Sigmoid colon (tissue), 7 donors: ENCODE data around the gene ZNF446. TPM values are rescaled to one million over a fixed set of nuclear protein-coding genes. Genes with fewer than 3 reads are reported as not detected.
A peak's percentile ranks its signal among the peaks of the same experiment; 100 is the strongest.

Source experiments
- DNase-seq: peaks from one replicate; pipeline ENCODE4 v3.0.0-alpha.2; 2019
- H3K27ac ChIP-seq, 4 donors: fragments of 200-600 bp; sonication (generic); one replicate each; pipeline ENCODE4 v1.5.1; 2016 to 2019; ENCODE audit warnings: mild to moderate bottlenecking in 1 of 4
- H3K27me3 ChIP-seq, 3 donors: fragments of 200-600 bp; sonication (generic); one replicate each; pipeline ENCODE4 v1.5.1; 2019; ENCODE audit warnings: mild to moderate bottlenecking in 1 of 3
- H3K36me3 ChIP-seq, 4 donors: fragments of 200-600 bp; sonication (generic); one replicate each; pipeline ENCODE4 v1.5.1; 2016 to 2019
- H3K4me1 ChIP-seq, 4 donors: fragments of 200-600 bp; sonication (generic); one replicate each; pipeline ENCODE4 v1.5.1; 2017 to 2019
- H3K4me3 ChIP-seq, 4 donors: fragments of 200-600 bp; sonication (generic); one replicate each; pipeline ENCODE4 v1.5.1; 2017 to 2019; ENCODE audit warnings: mild to moderate bottlenecking in 2 of 4, moderate library complexity in 1 of 4
- H3K9me3 ChIP-seq, 4 donors: fragments of 200-600 bp in 3 of 4; sonication (generic) in 3 of 4; one replicate each; pipeline versions ENCODE4 v1.5.1 to v1.6.1; 2013 to 2019
- EP300 ChIP-seq, 4 donors: sonication (generic); formaldehyde crosslinking; IDR thresholded peaks; one replicate each; pipeline ENCODE4 v1.6.1; 2017; ENCODE audit warnings: antibody characterized with exemption in 4 of 4
- POLR2A ChIP-seq, 2 donors: fragments of 450-650 bp; IDR thresholded peaks; one replicate each; pipeline ENCODE4 v1.6.1; 2016; ENCODE audit warnings: antibody characterized with exemption in 2 of 2, mild to moderate bottlenecking in 2 of 2, moderate library complexity in 2 of 2
- POLR2AphosphoS5 ChIP-seq, 4 donors: sonication (generic); formaldehyde crosslinking; IDR thresholded peaks; one replicate each; pipeline ENCODE4 v1.6.1; 2017; ENCODE audit warnings: antibody characterized with exemption in 4 of 4
- WGBS, 2 donors: extraction: QIAGEN DNeasy Blood & Tissue Kit; methylation state at CpG; one replicate each; pipeline ENCODE4 v1.1.7; 2013; 5-methylcytosine and 5-hydroxymethylcytosine counted together
- intact Hi-C: fragments of 100-400 bp; cut with DNase I; formaldehyde crosslinking; loops from one replicate; pipeline ENCODE4 v1.15.1; 2023
- polyA plus RNA-seq, 3 donors: library from polyadenylated mRNA; stranded (reverse); fragments of 200-250 nt; gene quantifications; one replicate each; pipeline ENCODE4 v1.2.3, GENCODE V29; 2013
- total RNA-seq, 4 donors: library from RNA; depleted of rRNA; stranded (reverse); fragments of >200 nt; gene quantifications; one replicate each; pipeline ENCODE4 v1.1.0, GENCODE V29; 2016
- TF ChIP-seq, protein P1 (sequence below), 4 experiments: fragments of 450-650 bp in 3 of 4; fragments of 200-600 bp in 1 of 4; IDR thresholded peaks; one replicate each; pipeline ENCODE4 v1.5.1; 2016 to 2019; ENCODE audit warnings: antibody characterized with exemption in 4 of 4, mild to moderate bottlenecking in 3 of 4, moderate library complexity in 2 of 4
- donor health status: healthy with polysubstance abuse.
- donor health status: Bipolar disorder and iron deficiency.
- donor health status: healthy.

ZNF446 gene
- total and polyA plus RNA-seq, 7 donors = 4.4 to 20.8 (median 11.4) TPM

- no peak for DNase-seq
- Histone ChIP-seq H3K27ac (no peak overlapping the region), H3K36me3 (no peaks in the 10 kb centered on the region), H3K4me3 (no peak overlapping the region), H3K9me3 (no peaks in the 10 kb centered on the region), H3K4me1 (peaks cover 0 to 19% (median 17%) of the 10 kb centered on the region in 4 donors), H3K27me3 (no peaks in the 10 kb centered on the region)
- intact Hi-C loops = no loop called here
- whole genome bisulfite sequencing, 2 donors = 89 to 90% methylated on average over 8 of the region's 8 CpGs
- no peak for TF ChIP-seq EP300 (IDR thresholded peaks at IDR 0.05)
- no peak for TF ChIP-seq POLR2AphosphoS5 (IDR thresholded peaks at IDR 0.05)
- TF ChIP-seq, protein P1, sequence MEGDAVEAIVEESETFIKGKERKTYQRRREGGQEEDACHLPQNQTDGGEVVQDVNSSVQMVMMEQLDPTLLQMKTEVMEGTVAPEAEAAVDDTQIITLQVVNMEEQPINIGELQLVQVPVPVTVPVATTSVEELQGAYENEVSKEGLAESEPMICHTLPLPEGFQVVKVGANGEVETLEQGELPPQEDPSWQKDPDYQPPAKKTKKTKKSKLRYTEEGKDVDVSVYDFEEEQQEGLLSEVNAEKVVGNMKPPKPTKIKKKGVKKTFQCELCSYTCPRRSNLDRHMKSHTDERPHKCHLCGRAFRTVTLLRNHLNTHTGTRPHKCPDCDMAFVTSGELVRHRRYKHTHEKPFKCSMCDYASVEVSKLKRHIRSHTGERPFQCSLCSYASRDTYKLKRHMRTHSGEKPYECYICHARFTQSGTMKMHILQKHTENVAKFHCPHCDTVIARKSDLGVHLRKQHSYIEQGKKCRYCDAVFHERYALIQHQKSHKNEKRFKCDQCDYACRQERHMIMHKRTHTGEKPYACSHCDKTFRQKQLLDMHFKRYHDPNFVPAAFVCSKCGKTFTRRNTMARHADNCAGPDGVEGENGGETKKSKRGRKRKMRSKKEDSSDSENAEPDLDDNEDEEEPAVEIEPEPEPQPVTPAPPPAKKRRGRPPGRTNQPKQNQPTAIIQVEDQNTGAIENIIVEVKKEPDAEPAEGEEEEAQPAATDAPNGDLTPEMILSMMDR (IDR thresholded peaks at IDR 0.05) = no peak
- TF ChIP-seq POLR2A (IDR thresholded peaks at IDR 0.05) = no peak
These were observed 34.1 kb downstream of the ZNF446 start for GRCh38 chr19:58510084-58510862.

DNA sequence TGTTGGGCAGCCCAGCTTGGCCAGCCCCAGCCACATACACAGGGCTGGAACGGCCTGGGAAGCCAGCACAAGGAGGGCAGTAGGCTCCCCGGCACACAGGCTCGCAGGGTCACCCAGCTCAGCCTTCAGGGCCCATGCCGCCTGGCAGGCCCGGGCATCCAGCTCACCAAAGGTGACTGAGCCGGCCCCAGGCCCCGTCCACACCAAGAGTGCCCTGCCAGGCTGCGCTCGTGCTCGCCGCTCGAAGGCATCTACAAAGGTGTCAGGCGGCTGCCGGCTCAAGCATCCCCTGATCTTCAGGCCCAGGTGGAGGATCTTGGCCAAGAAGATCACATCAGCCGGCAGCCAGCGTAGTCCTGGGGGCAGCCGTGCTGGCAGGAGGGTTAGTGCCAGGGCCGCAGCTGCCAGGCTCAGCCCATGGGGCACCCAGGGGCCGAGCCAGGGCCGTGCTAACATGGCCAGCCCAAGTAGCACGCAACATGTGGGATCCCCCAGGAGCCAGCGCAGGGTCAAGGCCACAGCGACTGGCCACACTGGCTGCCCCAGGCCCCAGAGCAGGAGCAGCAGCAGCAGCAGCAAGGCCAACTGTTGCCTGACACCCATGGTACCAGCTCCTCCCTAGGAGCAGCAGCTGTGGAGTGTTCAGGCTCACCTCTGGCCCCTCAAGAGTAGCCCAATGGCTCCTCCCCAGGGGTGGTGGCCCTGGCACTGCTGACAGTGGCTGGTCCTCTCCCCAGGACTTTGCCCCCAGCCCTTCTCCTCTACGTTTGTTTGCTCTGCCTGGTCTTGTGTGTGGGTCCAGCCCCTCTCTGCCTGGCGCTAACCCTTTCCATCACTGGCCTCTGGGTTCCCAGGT is 35.4 kb downstream of the ZNF446 start, which contains the start of gene SLC27A5:
TSS of gene SLC27A5 (minus strand) at position 640 of the 856 bp plus-strand sequence. CDS start at position 603, 37 bp downstream.
- TF ChIP-seq POLR2AphosphoS5 (IDR thresholded peaks at IDR 0.05) (peak in 1 of 4 donors; percentile 9), EP300 (IDR thresholded peaks at IDR 0.05) (no peak)
- TF ChIP-seq, protein P1 (IDR thresholded peaks at IDR 0.05) = no peak
- no peak for DNase-seq
- intact Hi-C loops = no loop called here
- H3K36me3 ChIP-seq = peaks cover 6 to 13% (median 9%) of the 10 kb centered on the region in 4 donors
- H3K9me3 ChIP-seq = no peaks in the 10 kb centered on the region
- 76 to 88% methylated on average over 25 of the region's 25 CpGs for WGBS, 2 donors
- no peak within 1 kb of the TSS for H3K27ac ChIP-seq
- no peaks in the 10 kb centered on the region for H3K27me3 ChIP-seq
- H3K4me1 ChIP-seq = peaks cover 0 to 28% (median 20%) of the 10 kb centered on the region in 4 donors
- no peak within 1 kb of the TSS for H3K4me3 ChIP-seq

- no peaks in the 10 kb centered on the region for H3K9me3 ChIP-seq
- H3K27ac ChIP-seq = peak overlapping the region; percentile 66 to 82 (median 78)
- H3K4me1 ChIP-seq = peaks cover 0 to 44% (median 37%) of the 10 kb centered on the region in 4 donors
- H3K4me3 ChIP-seq = peak overlapping the region in 1 of 4 donors; percentile 51
- no peak for TF ChIP-seq POLR2AphosphoS5 (IDR thresholded peaks at IDR 0.05)
- TF ChIP-seq, protein P1 (IDR thresholded peaks at IDR 0.05) = no peak
- TF ChIP-seq EP300 (IDR thresholded peaks at IDR 0.05) = no peak
- TF ChIP-seq POLR2A (IDR thresholded peaks at IDR 0.05) = no peak
- peaks cover 13 to 22% (median 16%) of the 10 kb centered on the region in 4 donors for H3K36me3 ChIP-seq
- DNase-seq = peak; percentile 66
- intact Hi-C loops = no loop called here
- WGBS, 2 donors = 79 to 84% methylated on average over 10 of the region's 10 CpGs
- no peaks in the 10 kb centered on the region for H3K27me3 ChIP-seq
These were observed 37.1 kb downstream of the ZNF446 start for GRCh38 chr19:58513213-58513693.

DNA sequence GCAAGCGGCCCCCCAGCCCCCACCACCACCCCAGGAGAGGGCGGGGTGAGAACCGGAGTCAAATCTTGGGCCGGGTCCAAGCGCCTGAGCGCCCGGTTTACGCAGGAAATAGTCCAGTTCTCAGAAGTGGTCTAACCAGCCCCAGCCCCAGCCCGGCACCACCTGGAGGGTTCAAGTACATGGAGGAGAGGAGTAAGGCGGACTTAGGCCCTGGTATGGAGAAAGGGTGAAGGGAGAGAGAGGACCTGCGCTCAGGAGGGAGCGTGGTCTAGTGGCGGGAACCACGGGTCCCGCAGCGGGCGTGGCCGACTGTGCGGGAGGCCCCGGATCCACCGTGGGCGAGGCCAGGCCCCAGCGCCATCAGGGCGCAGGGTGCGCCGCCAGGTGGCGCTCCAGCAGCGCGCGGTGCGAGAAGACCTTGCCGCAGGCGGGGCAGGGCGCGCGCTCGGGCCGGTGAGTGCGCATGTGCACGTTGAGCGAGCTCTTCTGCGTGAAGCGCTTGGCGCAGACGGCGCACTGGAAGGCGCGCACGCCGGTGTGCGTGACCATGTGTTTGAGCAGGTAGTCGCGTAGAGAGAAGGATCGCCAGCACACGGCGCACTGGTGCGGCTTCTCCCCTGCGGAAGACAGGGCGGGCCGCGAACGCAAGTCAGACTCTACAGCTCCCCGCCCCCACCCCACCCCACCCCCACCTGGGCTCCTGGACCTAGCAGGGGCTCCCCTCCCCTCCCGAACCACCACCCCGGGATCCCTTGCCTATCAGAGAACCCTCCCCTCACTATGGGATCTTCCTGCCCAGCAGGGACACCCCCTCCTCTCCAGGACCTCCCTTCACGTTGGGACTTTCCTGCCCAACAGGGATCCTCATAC is 37.8 kb downstream of the ZNF446 start:
- H3K27ac ChIP-seq = peak overlapping the region; percentile 66 to 82 (median 78)
- TF ChIP-seq, protein P1 (IDR thresholded peaks at IDR 0.05) = peak; percentile 72 to 94 (median 78)
- TF ChIP-seq POLR2A (IDR thresholded peaks at IDR 0.05) = no peak
- peak; percentile 39 to 64 (median 62) for TF ChIP-seq POLR2AphosphoS5 (IDR thresholded peaks at IDR 0.05)
- TF ChIP-seq EP300 (IDR thresholded peaks at IDR 0.05) = no peak
- 5 to 10% methylated on average over 66 of the region's 66 CpGs for WGBS, 2 donors
- H3K36me3 ChIP-seq = peaks cover 13 to 22% (median 16%) of the 10 kb centered on the region in 4 donors
- H3K9me3 ChIP-seq = no peaks in the 10 kb centered on the region
- peaks cover 0 to 51% (median 44%) of the 10 kb centered on the region in 4 donors for H3K4me1 ChIP-seq
- peak; percentile 94 for DNase-seq
- H3K4me3 ChIP-seq = peak overlapping the region; percentile 36 to 51 (median 50)
- intact Hi-C loops = no loop called here
- no peaks in the 10 kb centered on the region for H3K27me3 ChIP-seq
